22Rv1 (cell line): ENCODE data around the gene ARHGEF6.

ENCODE experiments used
- H3K27ac ChIP-seq: fragments of 450-650 bp; 2 replicates; pipeline ENCODE4 v1.5.1; 2017
- ZFX ChIP-seq: fragments of 450-650 bp; IDR thresholded peaks from 2 replicates; pipeline ENCODE4 v1.6.1; 2017; ENCODE audit warnings: antibody characterized with exemption, borderline replicate concordance
- TF ChIP-seq, protein P1 (sequence below): fragments of 450-650 bp; IDR thresholded peaks from 2 replicates; pipeline ENCODE4 v1.5.1; 2017; ENCODE audit warnings: mild to moderate bottlenecking

Gene ARHGEF6

DNA sequence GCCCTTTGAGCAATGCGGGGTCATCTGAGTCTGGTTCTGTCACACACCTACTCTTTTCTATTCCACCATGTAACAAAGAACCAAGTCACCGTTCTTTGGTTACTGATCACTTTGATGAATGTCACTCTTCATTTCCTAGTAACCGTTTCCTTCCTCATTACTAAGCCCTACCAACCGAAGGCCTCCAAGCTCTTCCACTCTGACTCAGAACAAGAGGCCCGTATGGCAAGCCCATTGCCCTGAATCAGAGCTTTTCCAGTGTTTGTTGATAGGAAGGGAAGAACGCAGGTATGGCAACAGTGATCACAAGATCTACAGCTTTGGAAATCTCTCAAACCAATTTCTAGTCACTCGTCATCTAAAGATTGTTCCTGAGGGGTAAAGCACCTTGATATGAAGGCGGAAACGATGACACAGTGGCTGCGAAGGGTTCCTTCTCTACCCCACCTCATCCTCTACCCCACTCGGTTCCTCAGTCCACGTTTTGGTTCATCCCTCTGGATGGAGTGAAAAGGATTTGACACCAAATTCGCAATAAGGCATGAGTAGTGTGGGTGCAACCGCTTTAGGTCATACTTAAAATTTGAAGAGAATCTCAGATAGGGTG, 160.7 kb downstream of the ARHGEF6 start:
- H3K27ac ChIP-seq, result no peak overlapping the region
- TF ChIP-seq, protein P1, sequence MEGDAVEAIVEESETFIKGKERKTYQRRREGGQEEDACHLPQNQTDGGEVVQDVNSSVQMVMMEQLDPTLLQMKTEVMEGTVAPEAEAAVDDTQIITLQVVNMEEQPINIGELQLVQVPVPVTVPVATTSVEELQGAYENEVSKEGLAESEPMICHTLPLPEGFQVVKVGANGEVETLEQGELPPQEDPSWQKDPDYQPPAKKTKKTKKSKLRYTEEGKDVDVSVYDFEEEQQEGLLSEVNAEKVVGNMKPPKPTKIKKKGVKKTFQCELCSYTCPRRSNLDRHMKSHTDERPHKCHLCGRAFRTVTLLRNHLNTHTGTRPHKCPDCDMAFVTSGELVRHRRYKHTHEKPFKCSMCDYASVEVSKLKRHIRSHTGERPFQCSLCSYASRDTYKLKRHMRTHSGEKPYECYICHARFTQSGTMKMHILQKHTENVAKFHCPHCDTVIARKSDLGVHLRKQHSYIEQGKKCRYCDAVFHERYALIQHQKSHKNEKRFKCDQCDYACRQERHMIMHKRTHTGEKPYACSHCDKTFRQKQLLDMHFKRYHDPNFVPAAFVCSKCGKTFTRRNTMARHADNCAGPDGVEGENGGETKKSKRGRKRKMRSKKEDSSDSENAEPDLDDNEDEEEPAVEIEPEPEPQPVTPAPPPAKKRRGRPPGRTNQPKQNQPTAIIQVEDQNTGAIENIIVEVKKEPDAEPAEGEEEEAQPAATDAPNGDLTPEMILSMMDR, result no peak
- no peak for TF ChIP-seq ZFX

DNA sequence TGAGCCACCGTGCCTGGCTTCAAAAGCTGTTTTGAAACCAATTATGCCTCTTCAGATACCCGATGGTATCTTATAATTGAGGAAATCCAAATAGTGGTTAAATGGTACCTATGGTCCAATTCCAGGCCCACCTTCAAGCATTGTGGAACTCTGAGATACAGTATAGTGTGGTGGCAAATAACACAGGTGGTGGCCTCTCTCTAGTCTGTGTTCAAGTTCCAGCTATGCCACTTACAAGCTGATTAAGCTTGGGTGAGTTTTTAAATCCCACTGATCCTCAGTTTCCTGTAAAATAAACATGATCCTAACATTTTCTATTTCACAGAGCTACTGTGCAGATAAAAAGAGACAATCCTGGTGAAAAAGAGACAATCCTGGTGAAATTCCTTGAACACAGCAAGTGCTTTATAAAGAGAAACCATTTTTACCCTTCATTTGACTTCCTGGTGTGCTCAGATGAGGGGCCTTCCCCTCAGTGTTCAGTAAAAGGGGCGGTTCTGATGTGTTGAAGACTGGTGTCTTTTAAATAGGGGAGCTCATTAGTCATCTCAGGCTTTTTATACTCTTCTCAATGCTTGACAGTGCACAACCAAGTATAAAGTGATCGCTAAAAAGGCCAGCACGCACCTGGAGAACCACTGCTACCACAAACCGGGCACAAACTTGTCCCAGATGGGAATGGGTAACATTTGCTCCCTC, 163.6 kb downstream of the ARHGEF6 start:
- TF ChIP-seq, protein P1, result no peak
- no peak for TF ChIP-seq ZFX
- H3K27ac ChIP-seq, result no peak overlapping the region
